Chondrocyte (in vitro differentiated cells): ENCODE data around the gene GJB4. TPM values are rescaled to one million over a fixed set of nuclear protein-coding genes. Genes with fewer than 3 reads are reported as not detected.

Source experiments
- DNase-seq: peaks from one replicate; pipeline ENCODE4 v3.0.0; 2021; ENCODE audit warnings: mixed read lengths, low spot score
- H3K27ac Mint-ChIP-seq: one replicate; pipeline ENCODE4 v1.8.0; 2021; ENCODE audit warnings: mild to moderate bottlenecking, moderate library complexity, mixed read lengths; ENCODE audit not compliant: unreplicated experiment
- H3K27me3 Mint-ChIP-seq: 2 replicates; pipeline ENCODE4 v1.8.0; 2021; ENCODE audit warnings: low read depth, mixed read lengths
- H3K36me3 Mint-ChIP-seq: 2 replicates; pipeline ENCODE4 v1.8.0; 2021; ENCODE audit warnings: low read depth, mixed read lengths
- H3K4me1 Mint-ChIP-seq: 2 replicates; pipeline ENCODE4 v1.8.0; 2021; ENCODE audit warnings: low read depth, mild to moderate bottlenecking, mixed read lengths
- H3K4me3 Mint-ChIP-seq: one replicate; pipeline ENCODE4 v1.8.0; 2021; ENCODE audit warnings: mild to moderate bottlenecking, moderate library complexity, mixed read lengths; ENCODE audit not compliant: unreplicated experiment
- H3K9me3 Mint-ChIP-seq: 2 replicates; pipeline ENCODE4 v1.8.0; 2021; ENCODE audit warnings: low read depth, mixed read lengths
- total RNA-seq: library from RNA; stranded (reverse); gene quantifications from 3 replicates; pipeline ENCODE4 v1.2.1, GENCODE V29; 2021
- TF ChIP-seq, protein P1 (sequence below): fragments of 200-600 bp; sonication (generic); IDR thresholded peaks from 2 replicates; pipeline ENCODE4 v1.5.0; 2021; ENCODE audit warnings: antibody characterized with exemption, mild to moderate bottlenecking, moderate library complexity

Gene GJB4
- total RNA-seq, 1 donor from 2014 or later: not detected

DNA sequence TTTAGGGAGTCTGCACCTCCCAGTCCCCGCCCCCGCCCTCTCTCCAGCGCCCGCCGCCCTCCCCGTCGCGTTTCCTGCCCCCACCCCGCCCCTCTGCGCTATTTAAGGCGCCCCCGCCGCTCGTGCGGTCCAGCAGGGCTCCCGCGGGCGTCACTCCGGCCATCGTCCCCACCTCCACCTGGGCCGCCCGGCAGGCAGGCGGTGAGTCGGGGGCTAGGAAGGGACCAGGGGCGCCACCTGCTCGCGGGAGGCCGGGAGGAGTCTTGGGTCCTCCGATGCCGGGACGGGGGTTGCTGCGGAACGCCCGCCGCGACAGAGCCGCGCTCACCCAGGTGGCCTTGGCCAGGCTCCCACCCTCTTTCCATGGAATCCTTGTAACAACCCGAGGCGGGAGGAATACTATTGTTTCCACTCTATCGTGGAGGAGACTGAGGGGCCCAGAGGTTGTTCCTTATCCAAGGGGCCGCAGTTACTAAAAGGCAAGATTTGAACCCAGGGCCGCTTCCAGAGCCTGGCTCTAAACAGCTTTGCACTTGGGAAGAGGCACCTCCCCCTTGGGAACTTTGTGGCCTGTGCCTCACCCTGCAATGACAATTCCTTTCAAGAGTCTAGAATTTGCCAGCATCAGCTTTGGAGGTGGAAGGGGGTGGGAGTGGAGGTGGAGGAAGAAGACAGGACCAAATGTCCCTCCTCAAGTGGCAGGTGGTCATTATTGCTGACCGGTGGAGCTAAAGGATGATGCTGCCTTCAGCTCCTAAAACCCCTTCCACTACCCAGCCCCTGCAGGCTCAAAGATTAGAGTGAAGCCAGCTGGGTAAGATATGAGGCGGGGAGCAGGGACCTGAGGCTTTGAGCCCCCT lies 33.6 kb downstream of the GJB4 start, which contains the start of gene GJA4:
Gene GJA4, plus strand, starts transcription at position 132 of the 860 bp plus-strand sequence. CDS start 1,215 bp downstream, outside the sequence.
- TF ChIP-seq, protein P1, sequence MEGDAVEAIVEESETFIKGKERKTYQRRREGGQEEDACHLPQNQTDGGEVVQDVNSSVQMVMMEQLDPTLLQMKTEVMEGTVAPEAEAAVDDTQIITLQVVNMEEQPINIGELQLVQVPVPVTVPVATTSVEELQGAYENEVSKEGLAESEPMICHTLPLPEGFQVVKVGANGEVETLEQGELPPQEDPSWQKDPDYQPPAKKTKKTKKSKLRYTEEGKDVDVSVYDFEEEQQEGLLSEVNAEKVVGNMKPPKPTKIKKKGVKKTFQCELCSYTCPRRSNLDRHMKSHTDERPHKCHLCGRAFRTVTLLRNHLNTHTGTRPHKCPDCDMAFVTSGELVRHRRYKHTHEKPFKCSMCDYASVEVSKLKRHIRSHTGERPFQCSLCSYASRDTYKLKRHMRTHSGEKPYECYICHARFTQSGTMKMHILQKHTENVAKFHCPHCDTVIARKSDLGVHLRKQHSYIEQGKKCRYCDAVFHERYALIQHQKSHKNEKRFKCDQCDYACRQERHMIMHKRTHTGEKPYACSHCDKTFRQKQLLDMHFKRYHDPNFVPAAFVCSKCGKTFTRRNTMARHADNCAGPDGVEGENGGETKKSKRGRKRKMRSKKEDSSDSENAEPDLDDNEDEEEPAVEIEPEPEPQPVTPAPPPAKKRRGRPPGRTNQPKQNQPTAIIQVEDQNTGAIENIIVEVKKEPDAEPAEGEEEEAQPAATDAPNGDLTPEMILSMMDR: no peak
- H3K4me1 Mint-ChIP-seq: peaks cover 37% of the 10 kb centered on the region
- H3K36me3 Mint-ChIP-seq: peaks cover 16% of the 10 kb centered on the region
- H3K4me3 Mint-ChIP-seq: peak within 1 kb of the TSS; percentile 54
- peaks cover 7% of the 10 kb centered on the region for H3K9me3 Mint-ChIP-seq
- H3K27me3 Mint-ChIP-seq: peaks cover 7% of the 10 kb centered on the region
- H3K27ac Mint-ChIP-seq: no peak within 1 kb of the TSS
- DNase-seq: no peak

DNA sequence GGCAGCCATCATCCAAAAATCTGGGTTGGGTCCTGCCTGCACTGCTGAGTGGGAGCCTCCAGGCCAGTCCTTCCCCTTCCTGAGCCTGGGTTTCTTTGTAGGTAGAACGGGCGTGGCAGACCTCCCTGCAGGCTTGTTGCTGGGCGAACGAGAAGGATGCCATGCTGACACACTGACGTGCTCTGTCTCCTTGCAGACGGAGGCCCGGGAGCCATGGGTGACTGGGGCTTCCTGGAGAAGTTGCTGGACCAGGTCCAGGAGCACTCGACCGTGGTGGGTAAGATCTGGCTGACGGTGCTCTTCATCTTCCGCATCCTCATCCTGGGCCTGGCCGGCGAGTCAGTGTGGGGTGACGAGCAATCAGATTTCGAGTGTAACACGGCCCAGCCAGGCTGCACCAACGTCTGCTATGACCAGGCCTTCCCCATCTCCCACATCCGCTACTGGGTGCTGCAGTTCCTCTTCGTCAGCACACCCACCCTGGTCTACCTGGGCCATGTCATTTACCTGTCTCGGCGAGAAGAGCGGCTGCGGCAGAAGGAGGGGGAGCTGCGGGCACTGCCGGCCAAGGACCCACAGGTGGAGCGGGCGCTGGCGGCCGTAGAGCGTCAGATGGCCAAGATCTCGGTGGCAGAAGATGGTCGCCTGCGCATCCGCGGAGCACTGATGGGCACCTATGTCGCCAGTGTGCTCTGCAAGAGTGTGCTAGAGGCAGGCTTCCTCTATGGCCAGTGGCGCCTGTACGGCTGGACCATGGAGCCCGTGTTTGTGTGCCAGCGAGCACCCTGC lies 34.7 kb downstream of the GJB4 start:
- peaks cover 14% of the 10 kb centered on the region for H3K36me3 Mint-ChIP-seq
- DNase-seq: no peak
- peaks cover 7% of the 10 kb centered on the region for H3K27me3 Mint-ChIP-seq

DNA sequence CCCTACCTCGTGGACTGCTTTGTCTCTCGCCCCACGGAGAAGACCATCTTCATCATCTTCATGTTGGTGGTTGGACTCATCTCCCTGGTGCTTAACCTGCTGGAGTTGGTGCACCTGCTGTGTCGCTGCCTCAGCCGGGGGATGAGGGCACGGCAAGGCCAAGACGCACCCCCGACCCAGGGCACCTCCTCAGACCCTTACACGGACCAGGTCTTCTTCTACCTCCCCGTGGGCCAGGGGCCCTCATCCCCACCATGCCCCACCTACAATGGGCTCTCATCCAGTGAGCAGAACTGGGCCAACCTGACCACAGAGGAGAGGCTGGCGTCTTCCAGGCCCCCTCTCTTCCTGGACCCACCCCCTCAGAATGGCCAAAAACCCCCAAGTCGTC lies 35.2 kb downstream of the GJB4 start:
- peaks cover 37% of the 10 kb centered on the region for H3K4me1 Mint-ChIP-seq
- H3K27me3 Mint-ChIP-seq: peaks cover 7% of the 10 kb centered on the region
- H3K9me3 Mint-ChIP-seq: no peaks in the 10 kb centered on the region
- no peak for DNase-seq
- H3K27ac Mint-ChIP-seq: no peak overlapping the region
- TF ChIP-seq, protein P1: no peak
- peak overlapping the region; percentile 10 for H3K4me3 Mint-ChIP-seq
- peaks cover 14% of the 10 kb centered on the region for H3K36me3 Mint-ChIP-seq

More for the DNA sequence above, 34.7 kb downstream of the GJB4 start:
- peak overlapping the region; percentile 29 for H3K4me3 Mint-ChIP-seq
- H3K9me3 Mint-ChIP-seq: no peaks in the 10 kb centered on the region
- H3K4me1 Mint-ChIP-seq: peaks cover 37% of the 10 kb centered on the region
- TF ChIP-seq, protein P1: no peak
- no peak overlapping the region for H3K27ac Mint-ChIP-seq

DNA sequence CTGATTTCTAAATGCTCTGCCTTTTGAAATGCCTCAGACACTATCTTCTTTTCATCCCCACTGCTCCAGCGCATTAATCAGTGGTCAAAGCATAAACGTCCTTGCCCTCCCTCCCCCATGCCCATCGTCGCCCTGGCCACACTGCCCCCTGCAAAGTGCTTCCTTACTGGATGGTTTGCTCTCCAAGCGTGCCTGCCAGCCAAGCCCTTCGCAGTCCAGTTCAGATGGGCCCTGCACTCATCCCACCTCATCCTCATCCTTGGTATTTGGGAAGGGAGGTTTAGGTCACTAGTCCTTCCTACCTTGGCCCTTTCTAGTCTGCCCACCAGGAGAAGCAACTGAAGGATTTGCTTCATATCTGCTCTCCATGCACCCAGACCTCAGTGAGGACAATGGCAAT lies 36.4 kb downstream of the GJB4 start:
- DNase-seq: no peak
- Mint-ChIP-seq H3K27me3 (peaks cover 7% of the 10 kb centered on the region), H3K27ac (no peak overlapping the region), H3K9me3 (no peaks in the 10 kb centered on the region), H3K4me3 (peak overlapping the region; percentile 14), H3K36me3 (peaks cover 14% of the 10 kb centered on the region), H3K4me1 (peaks cover 32% of the 10 kb centered on the region)
- TF ChIP-seq, protein P1: no peak

DNA sequence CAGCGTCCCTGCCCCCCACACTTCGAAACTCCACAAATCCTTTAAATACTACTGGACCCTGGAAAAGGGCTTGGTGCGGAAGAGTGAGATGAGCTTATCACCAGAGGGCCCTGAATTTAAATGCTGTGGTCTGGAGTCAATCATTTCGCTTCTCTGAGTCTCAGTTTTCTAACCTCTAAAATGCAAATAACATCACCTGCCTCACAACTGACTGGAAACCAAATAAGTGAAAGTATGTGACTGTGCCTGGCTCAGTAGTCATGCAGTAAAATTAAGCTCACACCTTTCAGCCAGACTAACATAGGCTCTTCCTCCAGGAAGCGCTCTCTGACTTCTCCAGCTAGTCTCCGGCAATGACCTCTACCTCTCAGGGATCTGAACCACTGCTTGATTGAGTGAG lies 37.5 kb downstream of the GJB4 start:
- Mint-ChIP-seq H3K27me3 (peaks cover 7% of the 10 kb centered on the region), H3K9me3 (no peaks in the 10 kb centered on the region), H3K4me1 (peaks cover 22% of the 10 kb centered on the region), H3K27ac (no peak overlapping the region), H3K4me3 (no peak overlapping the region), H3K36me3 (peaks cover 14% of the 10 kb centered on the region)
- DNase-seq: no peak
- TF ChIP-seq, protein P1: no peak
